OCI-LY7 (cell line): Measurements from ENCODE around the gene PTPMT1.

Source experiments
- CTCF ChIP-seq: fragments of 200-600 bp; sonication (generic); conservative IDR thresholded peaks from 2 replicates; pipeline ENCODE4 v1.5.1; 2014; ENCODE audit warnings: mild to moderate bottlenecking, antibody characterized with exemption, low read length, moderate library complexity, mixed read lengths
- EZH2phosphoT487 ChIP-seq: fragments of 200-600 bp; sonication (generic); IDR thresholded peaks from 2 replicates; pipeline ENCODE4 v1.6.1; 2018; ENCODE audit warnings: low read depth, borderline replicate concordance, mild to moderate bottlenecking, mixed run types, antibody characterized with exemption, low read length, moderate library complexity, mixed read lengths

- TF ChIP-seq CTCF (no peak), EZH2phosphoT487 (no peak)
These were observed 29.6 kb downstream of the PTPMT1 start for GRCh38 chr11:47595029-47595428.
